GM13977 (cell line): ENCODE measurements around the gene AHDC1.

Source experiments
- DNase-seq: peaks from one replicate; pipeline ENCODE4 v3.0.0; 2012; ENCODE audit warnings: low spot score
- in situ Hi-C: fragments of 300-500 bp; cut with MboI; formaldehyde crosslinking; loops from one replicate; pipeline ENCODE4 v1.12.0; 2022; ENCODE audit warnings: low sequenced_read_pairs, low pct_unique_long_range_greater_than_20kb, mixed read lengths, inconsistent platforms; ENCODE audit not compliant: unreplicated experiment
- TF ChIP-seq, protein P1 (sequence below): IDR thresholded peaks from 2 replicates; pipeline ENCODE4 v1.5.1; 2012; ENCODE audit warnings: mild to moderate bottlenecking, control low read depth; ENCODE audit not compliant: insufficient read depth; ENCODE audit errors: extremely low read depth, missing control alignments

The AHDC1 gene

DNA sequence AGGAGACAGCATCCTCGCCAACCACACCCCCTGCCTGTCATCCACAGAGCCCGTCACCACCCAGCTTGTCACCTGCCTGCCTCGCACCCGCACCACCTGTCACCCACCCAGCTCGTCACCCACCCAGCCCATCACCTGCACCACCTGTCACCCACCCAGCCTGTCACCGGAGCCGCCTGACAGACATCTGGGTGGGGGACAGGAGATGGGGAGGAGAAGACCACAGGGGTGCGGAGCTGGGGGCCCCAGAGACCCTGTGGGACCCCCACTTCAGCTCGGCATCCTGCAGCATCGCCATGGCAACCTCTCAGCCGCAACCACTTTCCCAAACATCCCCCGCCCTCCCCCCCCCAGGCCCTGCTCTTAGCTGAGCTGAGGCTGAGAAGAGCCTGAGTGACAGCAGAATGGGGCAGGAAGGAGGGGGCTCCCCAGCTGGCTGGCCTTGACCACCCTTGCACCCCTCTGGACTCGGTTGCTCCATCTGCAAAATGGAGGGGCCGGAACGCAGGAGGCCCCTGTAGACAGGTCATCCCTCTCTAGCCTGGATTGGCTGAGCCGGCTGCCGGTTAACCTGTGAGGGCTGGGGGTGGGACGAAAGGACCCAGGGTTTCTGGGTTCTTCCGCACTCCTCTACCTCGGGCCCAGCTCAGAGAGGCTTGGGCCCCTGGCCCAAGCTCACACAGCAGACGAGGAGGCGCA, 11.6 kb downstream of the AHDC1 start:
- in situ Hi-C loops, result no loop called here
- TF ChIP-seq, protein P1, sequence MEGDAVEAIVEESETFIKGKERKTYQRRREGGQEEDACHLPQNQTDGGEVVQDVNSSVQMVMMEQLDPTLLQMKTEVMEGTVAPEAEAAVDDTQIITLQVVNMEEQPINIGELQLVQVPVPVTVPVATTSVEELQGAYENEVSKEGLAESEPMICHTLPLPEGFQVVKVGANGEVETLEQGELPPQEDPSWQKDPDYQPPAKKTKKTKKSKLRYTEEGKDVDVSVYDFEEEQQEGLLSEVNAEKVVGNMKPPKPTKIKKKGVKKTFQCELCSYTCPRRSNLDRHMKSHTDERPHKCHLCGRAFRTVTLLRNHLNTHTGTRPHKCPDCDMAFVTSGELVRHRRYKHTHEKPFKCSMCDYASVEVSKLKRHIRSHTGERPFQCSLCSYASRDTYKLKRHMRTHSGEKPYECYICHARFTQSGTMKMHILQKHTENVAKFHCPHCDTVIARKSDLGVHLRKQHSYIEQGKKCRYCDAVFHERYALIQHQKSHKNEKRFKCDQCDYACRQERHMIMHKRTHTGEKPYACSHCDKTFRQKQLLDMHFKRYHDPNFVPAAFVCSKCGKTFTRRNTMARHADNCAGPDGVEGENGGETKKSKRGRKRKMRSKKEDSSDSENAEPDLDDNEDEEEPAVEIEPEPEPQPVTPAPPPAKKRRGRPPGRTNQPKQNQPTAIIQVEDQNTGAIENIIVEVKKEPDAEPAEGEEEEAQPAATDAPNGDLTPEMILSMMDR, result no peak
- no peak for DNase-seq

DNA sequence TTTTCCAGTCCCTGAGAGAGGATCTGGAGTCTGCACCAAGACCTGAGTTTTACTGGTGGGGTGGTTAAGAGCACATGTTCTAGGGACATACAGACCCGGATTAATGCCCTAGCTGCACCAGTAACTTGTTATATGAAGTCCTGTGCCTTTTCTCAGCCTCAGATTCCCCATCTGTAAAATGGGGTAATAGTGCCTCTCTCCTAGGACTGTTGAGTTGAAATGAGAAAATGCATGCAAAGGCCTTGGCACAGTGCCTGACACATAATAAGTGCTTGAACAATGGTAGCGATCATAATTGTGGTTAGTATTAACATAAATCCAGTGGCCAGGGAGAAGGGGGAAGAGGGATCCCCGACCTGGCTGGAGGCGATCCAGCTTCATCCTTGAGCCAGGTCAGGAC, 12.3 kb downstream of the AHDC1 start:
- DNase-seq, result no peak
- in situ Hi-C loops, result no loop called here
- TF ChIP-seq, protein P1, result no peak

DNA sequence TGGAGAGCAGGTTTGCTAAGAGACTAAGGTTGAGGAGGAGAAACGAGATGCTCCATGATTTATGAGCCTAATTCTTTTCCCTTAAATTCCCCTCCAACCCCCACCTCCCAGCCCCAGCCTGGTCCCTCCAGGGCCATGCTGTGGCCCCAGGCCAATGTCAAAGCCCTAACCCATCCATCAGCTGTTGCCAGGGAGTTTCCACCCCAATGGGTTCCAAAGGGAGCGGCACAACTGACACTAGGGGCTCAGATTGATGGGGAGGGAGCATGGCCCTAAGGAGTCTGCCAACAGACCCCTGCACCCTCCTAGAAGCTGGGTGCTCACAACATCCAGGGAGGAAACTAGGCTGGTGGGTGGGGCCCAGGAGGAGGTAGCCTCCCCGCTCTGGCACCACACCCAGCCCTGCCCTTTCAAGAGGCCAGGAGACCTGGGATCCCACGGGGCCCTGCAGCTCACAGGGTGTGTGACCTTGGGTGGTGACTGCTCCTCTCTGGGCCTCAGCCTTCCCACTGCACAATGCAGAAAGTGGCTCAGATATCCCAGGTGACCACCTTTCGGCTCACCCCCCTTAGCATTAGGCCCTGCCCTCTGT, 12.9 kb downstream of the AHDC1 start:
- in situ Hi-C loops, result no loop called here
- TF ChIP-seq, protein P1, result no peak
- no peak for DNase-seq

DNA sequence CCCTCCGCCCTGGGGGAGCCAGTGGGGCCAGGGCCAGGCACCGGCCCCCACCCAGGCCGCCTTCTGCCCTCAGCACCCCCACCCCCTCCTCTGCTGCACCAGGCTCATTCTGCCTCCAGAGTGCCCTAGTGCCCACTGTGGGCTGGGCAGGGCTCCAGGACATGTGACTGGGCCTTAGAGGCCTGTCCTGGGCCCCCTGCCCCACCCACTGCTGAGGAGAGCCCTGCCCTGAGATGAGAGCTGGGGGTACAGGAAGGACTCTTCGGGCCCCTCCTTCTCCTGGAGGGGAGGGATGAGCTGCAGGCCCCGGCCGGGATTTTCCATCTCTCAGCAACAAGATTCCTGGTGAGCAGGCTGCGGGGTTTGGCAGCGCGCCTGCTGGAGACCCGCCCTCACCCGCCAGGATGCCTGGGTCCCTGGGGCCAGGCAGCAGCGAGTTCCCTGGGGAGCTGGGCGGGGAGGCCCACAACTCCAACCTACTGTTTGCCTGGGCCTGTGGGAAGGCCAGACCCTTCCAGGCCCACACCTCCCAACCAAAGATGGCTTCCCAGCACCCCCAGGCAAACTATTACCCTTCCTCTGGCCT, 14.0 kb downstream of the AHDC1 start:
- no peak for DNase-seq
- TF ChIP-seq, protein P1, result no peak
- in situ Hi-C loops, result no loop called here

DNA sequence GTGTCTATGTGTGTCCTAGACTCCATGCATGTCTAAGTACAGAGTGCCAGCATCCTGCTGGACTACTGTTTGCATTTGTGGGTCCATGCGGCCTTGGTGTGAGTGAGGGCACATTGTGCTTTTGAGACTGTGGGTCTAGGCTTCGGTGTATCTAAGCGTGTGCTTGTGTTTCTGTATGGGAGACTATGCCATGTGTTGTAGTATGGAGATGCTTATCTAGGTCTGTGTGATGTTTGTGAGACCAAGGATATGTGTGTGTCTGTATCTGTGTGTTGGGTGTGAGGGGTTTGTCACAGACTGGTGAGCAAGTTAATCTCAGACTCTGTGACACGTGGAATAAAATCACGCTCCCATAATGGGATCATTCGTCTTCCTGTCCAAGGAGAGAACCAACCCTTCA, 14.5 kb downstream of the AHDC1 start:
- TF ChIP-seq, protein P1, result no peak
- DNase-seq, result no peak
- in situ Hi-C loops, result no loop called here

DNA sequence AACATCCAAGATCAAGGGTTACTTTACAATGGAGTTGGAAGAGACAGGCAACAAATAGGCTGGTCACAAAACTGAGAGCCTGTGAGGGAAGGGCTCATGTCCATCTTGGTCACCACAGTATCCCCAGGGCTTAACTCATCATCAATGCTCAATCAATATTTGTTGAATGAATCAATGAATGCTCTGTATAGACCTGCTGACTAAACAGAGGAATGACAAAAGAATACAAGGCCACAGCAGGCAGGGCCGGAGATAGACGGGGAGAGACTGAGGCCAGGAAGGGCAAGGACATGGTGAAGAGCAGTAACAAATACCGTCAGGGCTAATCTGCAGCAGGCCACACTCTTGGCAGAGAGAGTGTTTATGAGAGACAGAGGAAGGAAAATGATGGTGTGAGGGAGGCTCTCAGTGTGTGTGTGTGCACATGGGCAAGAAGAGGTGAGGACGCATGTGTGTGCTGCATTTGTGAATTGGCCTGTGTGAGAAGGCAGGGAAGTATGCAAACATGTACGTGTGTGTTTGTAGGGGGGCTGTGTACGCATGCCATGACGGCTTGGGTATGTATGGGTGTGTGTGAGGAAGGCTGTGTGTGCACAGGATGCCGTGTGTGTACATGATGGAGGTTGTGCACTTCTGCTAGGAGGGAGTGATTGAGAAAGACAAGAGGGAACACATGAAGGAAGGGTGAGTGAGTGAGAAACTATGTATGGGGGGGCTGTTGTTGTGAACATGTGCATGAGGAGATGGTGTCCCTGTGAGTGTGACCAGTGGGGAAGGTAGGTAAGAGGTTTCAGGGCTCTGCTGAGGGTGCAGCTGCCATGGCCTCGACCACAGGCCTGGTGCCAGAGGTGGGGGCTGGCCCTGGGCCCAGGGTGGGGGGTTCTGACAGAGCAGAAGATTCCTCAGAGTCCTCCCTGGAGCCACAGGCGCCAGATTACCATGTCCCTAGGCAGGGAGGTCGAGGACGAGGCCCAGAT, 15.4 kb downstream of the AHDC1 start:
- in situ Hi-C loops, result no loop called here
- TF ChIP-seq, protein P1, result no peak
- DNase-seq, result no peak
